CD4-positive, alpha-beta T cell (primary cell): ENCODE results near the gene SPDYE18. TPM values are rescaled to one million over a fixed set of nuclear protein-coding genes. Genes with fewer than 3 reads are reported as not detected.
"Not testable (repeated sequence)": the region's sequence is repeated elsewhere in the genome, so short reads cannot be mapped to it uniquely, and the experiment has no call there.

Source experiments
- ATAC-seq: fragments of 200-7000 bp; cut with Tn5 transposase; one replicate; pipeline ENCODE4 v1.10.0; 2022; ENCODE audit warnings: mild to moderate bottlenecking; ENCODE audit not compliant: poor library complexity
- CTCF ChIA-PET: fragments of 350-600 bp; sonication (Branson Sonifier 250); formaldehyde crosslinking; loops from one replicate; lab custom pipeline; 2021; ENCODE audit warnings: antibody characterized with exemption, inconsistent platforms; lab: Charles Lee
- POLR2A ChIA-PET: fragments of 350-600 bp; sonication (Branson Sonifier 250); formaldehyde crosslinking; loops from one replicate; lab custom pipeline; 2021; ENCODE audit warnings: antibody characterized with exemption, inconsistent platforms; lab: Charles Lee
- DNase-seq, 14 experiments: peaks; one replicate each; pipeline ENCODE4 v3.0.0-alpha.2; 2013 to 2020; ENCODE audit warnings: mixed read lengths in 2 of 14
- H3K27ac ChIP-seq, 2 donors: one replicate each; pipeline versions ENCODE4 v1.5.1 to v1.7.0; 2013; ENCODE audit warnings: low read length in 2 of 2, low read depth in 1 of 2, mild to moderate bottlenecking in 1 of 2
- H3K27me3 ChIP-seq, 2 experiments: 1 replicate in 1 of 2; 2 replicates in 1 of 2; pipeline versions ENCODE4 v1.6.1 to v1.7.0; 2013; ENCODE audit warnings: low read length in 2 of 2, control low read depth in 1 of 2, mild to moderate bottlenecking in 1 of 2, moderate library complexity in 1 of 2; ENCODE audit not compliant: insufficient read depth in 2 of 2, control insufficient read depth in 1 of 2
- H3K36me3 ChIP-seq: one replicate; pipeline ENCODE4 v1.6.1; 2013; ENCODE audit warnings: low read length, control low read depth; ENCODE audit not compliant: insufficient read depth
- H3K4me1 ChIP-seq: one replicate; pipeline ENCODE4 v1.6.1; 2013; ENCODE audit warnings: low read length, control low read depth; ENCODE audit not compliant: insufficient read depth
- H3K4me3 ChIP-seq: one replicate; pipeline ENCODE4 v1.5.1; 2013; ENCODE audit warnings: mild to moderate bottlenecking, low read length, moderate library complexity
- H3K9me3 ChIP-seq, 2 experiments: 1 replicate in 1 of 2; 2 replicates in 1 of 2; pipeline versions ENCODE4 v1.6.1 to v1.7.0; 2013; ENCODE audit warnings: low read length in 2 of 2, mild to moderate bottlenecking in 2 of 2, control low read depth in 1 of 2, moderate library complexity in 1 of 2; ENCODE audit not compliant: control insufficient read depth in 1 of 2, insufficient read depth in 1 of 2
- H3K27ac Mint-ChIP-seq: one replicate; pipeline ENCODE4 v1.8.0; 2020; ENCODE audit warnings: mixed read lengths
- H3K27me3 Mint-ChIP-seq: one replicate; pipeline ENCODE4 v1.8.0; 2021; ENCODE audit warnings: mixed read lengths
- H3K36me3 Mint-ChIP-seq: one replicate; pipeline ENCODE4 v1.8.0; 2021; ENCODE audit warnings: low read depth, mixed read lengths
- H3K4me1 Mint-ChIP-seq: one replicate; pipeline ENCODE4 v1.8.0; 2021; ENCODE audit warnings: low read depth, mixed read lengths
- H3K4me3 Mint-ChIP-seq: one replicate; pipeline ENCODE4 v1.8.0; 2020; ENCODE audit warnings: mild to moderate bottlenecking, mixed read lengths
- H3K9me3 Mint-ChIP-seq: one replicate; pipeline ENCODE4 v1.8.0; 2020; ENCODE audit warnings: mixed read lengths
- intact Hi-C, 2 experiments: fragments of 100-400 bp; cut with DNase I in 1 of 2; cut with micrococcal nuclease in 1 of 2; formaldehyde crosslinking; loops; one replicate each; pipeline versions ENCODE4 v1.15.1 to v1.9.0; 2023 to 2025; cut with DNase I, micrococcal nuclease
- total RNA-seq, 174 experiments: library from RNA in 2 of 174; stranded (reverse) in 2 of 174; gene quantifications; one replicate each; pipeline ENCODE4 v1.2.3 and lab custom pipeline; 2021 to 2026

The SPDYE18 gene
- total RNA-seq, 2 experiments from 2014 or later, result 0.82 to 1.8 TPM

- H3K4me3 Mint-ChIP-seq, H3K9me3 Mint-ChIP-seq, DNase-seq, ATAC-seq, H3K27me3 ChIP-seq, H3K27me3 Mint-ChIP-seq, intact Hi-C loops, POLR2A ChIA-PET, H3K27ac ChIP-seq, H3K4me1 Mint-ChIP-seq, CTCF ChIA-PET, H3K9me3 ChIP-seq, H3K36me3 ChIP-seq, H3K4me1 ChIP-seq, H3K4me3 ChIP-seq, H3K27ac Mint-ChIP-seq: not testable (repeated sequence)
- peaks cover 23% of the 10 kb centered on the region for H3K36me3 Mint-ChIP-seq
Observed at GRCh38 chr7:77092301-77092700, 29.9 kb upstream of the SPDYE18 start.

- H3K4me1 Mint-ChIP-seq, H3K27me3 ChIP-seq, H3K4me1 ChIP-seq, H3K36me3 ChIP-seq, ATAC-seq, DNase-seq, CTCF ChIA-PET, H3K27me3 Mint-ChIP-seq, POLR2A ChIA-PET, H3K9me3 Mint-ChIP-seq, intact Hi-C loops, H3K4me3 ChIP-seq, H3K4me3 Mint-ChIP-seq, H3K27ac ChIP-seq, H3K27ac Mint-ChIP-seq, H3K9me3 ChIP-seq: not testable (repeated sequence)
- H3K36me3 Mint-ChIP-seq, result peaks cover 13% of the 10 kb centered on the region
Observed at GRCh38 chr7:77082192-77082591, 19.8 kb upstream of the SPDYE18 start.

GRCh38 chr7:77080236-77080635, 17.9 kb upstream of the SPDYE18 start:
- POLR2A ChIA-PET, H3K27me3 Mint-ChIP-seq, ATAC-seq, H3K4me3 ChIP-seq, CTCF ChIA-PET, H3K9me3 Mint-ChIP-seq, H3K27ac Mint-ChIP-seq, H3K9me3 ChIP-seq, H3K4me1 Mint-ChIP-seq, H3K27ac ChIP-seq, H3K4me3 Mint-ChIP-seq, H3K27me3 ChIP-seq, intact Hi-C loops, DNase-seq, H3K4me1 ChIP-seq, H3K36me3 ChIP-seq: not testable (repeated sequence)
- H3K36me3 Mint-ChIP-seq, result peaks cover 25% of the 10 kb centered on the region

- H3K36me3 ChIP-seq, H3K4me3 Mint-ChIP-seq, H3K27me3 ChIP-seq, H3K27ac ChIP-seq, DNase-seq, H3K27ac Mint-ChIP-seq, H3K9me3 Mint-ChIP-seq, ATAC-seq, H3K27me3 Mint-ChIP-seq, H3K4me1 Mint-ChIP-seq, H3K4me1 ChIP-seq, POLR2A ChIA-PET, CTCF ChIA-PET, H3K9me3 ChIP-seq, intact Hi-C loops, H3K4me3 ChIP-seq: not testable (repeated sequence)
- H3K36me3 Mint-ChIP-seq, result peaks cover 30% of the 10 kb centered on the region
Observed at GRCh38 chr7:77079624-77080023, 17.3 kb upstream of the SPDYE18 start.

GRCh38 chr7:77079112-77079511, 16.8 kb upstream of the SPDYE18 start:
- peaks cover 33% of the 10 kb centered on the region for H3K36me3 Mint-ChIP-seq

GRCh38 chr7:77077060-77077459, 14.7 kb upstream of the SPDYE18 start:
- H3K9me3 ChIP-seq, H3K9me3 Mint-ChIP-seq, H3K36me3 ChIP-seq, H3K4me3 Mint-ChIP-seq, H3K27me3 ChIP-seq, ATAC-seq, CTCF ChIA-PET, DNase-seq, H3K27ac ChIP-seq, H3K27me3 Mint-ChIP-seq, H3K4me3 ChIP-seq, H3K4me1 Mint-ChIP-seq, H3K27ac Mint-ChIP-seq, POLR2A ChIA-PET, intact Hi-C loops, H3K4me1 ChIP-seq: not testable (repeated sequence)
- peaks cover 40% of the 10 kb centered on the region for H3K36me3 Mint-ChIP-seq

More at GRCh38 chr7:77079112-77079511, 16.8 kb upstream of the SPDYE18 start:
- H3K27me3 Mint-ChIP-seq, H3K36me3 ChIP-seq, ATAC-seq, intact Hi-C loops, H3K4me3 Mint-ChIP-seq, H3K4me1 ChIP-seq, DNase-seq, H3K27ac ChIP-seq, H3K27ac Mint-ChIP-seq, POLR2A ChIA-PET, H3K27me3 ChIP-seq, CTCF ChIA-PET, H3K4me1 Mint-ChIP-seq, H3K9me3 Mint-ChIP-seq, H3K4me3 ChIP-seq, H3K9me3 ChIP-seq: not testable (repeated sequence)

GRCh38 chr7:77074786-77075396, 12.5 kb upstream of the SPDYE18 start:
- H3K9me3 Mint-ChIP-seq, DNase-seq, H3K27ac Mint-ChIP-seq, ATAC-seq, H3K27me3 ChIP-seq, CTCF ChIA-PET, H3K4me1 ChIP-seq, H3K27ac ChIP-seq, H3K4me3 Mint-ChIP-seq, H3K36me3 ChIP-seq, H3K27me3 Mint-ChIP-seq, H3K4me3 ChIP-seq, H3K9me3 ChIP-seq, POLR2A ChIA-PET, intact Hi-C loops: not testable (repeated sequence)
- peaks cover 11% of the 10 kb centered on the region for H3K4me1 Mint-ChIP-seq
- H3K36me3 Mint-ChIP-seq, result peaks cover 43% of the 10 kb centered on the region
